Measurements from ENCODE around the gene RAPGEF4.

Gene RAPGEF4

GRCh38 chr2:172863341-172863740 is 127.7 kb downstream of the RAPGEF4 start:
- DNase-seq: no peak

GRCh38 chr2:172864182-172864581 is 128.5 kb downstream of the RAPGEF4 start:
- DNase-seq: peak; percentile 40

- DNase-seq: no peak
Observed at GRCh38 chr2:172865422-172865821, 129.8 kb downstream of the RAPGEF4 start.

GRCh38 chr2:172869861-172870260 is 134.2 kb downstream of the RAPGEF4 start:
- no peak for DNase-seq

GRCh38 chr2:172870396-172870795 is 134.8 kb downstream of the RAPGEF4 start:
- no peak for DNase-seq

GRCh38 chr2:172877826-172878225 is 142.2 kb downstream of the RAPGEF4 start:
- DNase-seq: no peak

GRCh38 chr2:172878260-172878659 is 142.6 kb downstream of the RAPGEF4 start:
- no peak for DNase-seq

GRCh38 chr2:172884336-172884735 is 148.7 kb downstream of the RAPGEF4 start:
- no peak for DNase-seq

GRCh38 chr2:172885996-172886395 is 150.4 kb downstream of the RAPGEF4 start:
- DNase-seq: no peak

- no peak for DNase-seq
Observed at GRCh38 chr2:172887280-172887679, 151.6 kb downstream of the RAPGEF4 start.

GRCh38 chr2:172888714-172889669 is 153.3 kb downstream of the RAPGEF4 start:
- no peak for DNase-seq

- no peak for DNase-seq
Observed at GRCh38 chr2:172889768-172890430, 154.3 kb downstream of the RAPGEF4 start.

GRCh38 chr2:172893111-172893510 is 157.5 kb downstream of the RAPGEF4 start:
- DNase-seq: no peak

GRCh38 chr2:172893671-172894070 is 158.0 kb downstream of the RAPGEF4 start:
- no peak for DNase-seq

GRCh38 chr2:172894689-172895387 is 159.2 kb downstream of the RAPGEF4 start:
- DNase-seq: no peak

GRCh38 chr2:172896661-172897081 is 161.0 kb downstream of the RAPGEF4 start:
- DNase-seq: no peak

- DNase-seq: no peak
Observed at GRCh38 chr2:172900871-172901270, 165.2 kb downstream of the RAPGEF4 start.

- no peak for DNase-seq
Observed at GRCh38 chr2:172901913-172902312, 166.3 kb downstream of the RAPGEF4 start.

- DNase-seq: no peak
Observed at GRCh38 chr2:172904236-172904635, 168.6 kb downstream of the RAPGEF4 start.

- no peak for DNase-seq
Observed at GRCh38 chr2:172905937-172906811, 170.5 kb downstream of the RAPGEF4 start.

GRCh38 chr2:172908275-172908674 is 172.6 kb downstream of the RAPGEF4 start:
- no peak for DNase-seq

GRCh38 chr2:172909454-172909853 is 173.8 kb downstream of the RAPGEF4 start:
- DNase-seq: no peak

Data from stimulated activated CD4-positive, alpha-beta T cell treated with anti-CD3 and anti-CD28 coated beads, Interleukin-4, amount 100 ng/mL, for 24 hours (primary cell).